Activated naive CD8-positive, alpha-beta T cell (primary cell): Measurements from ENCODE around the gene TRMT11.
"Not testable (repeated sequence)": the region's sequence is repeated elsewhere in the genome, so short reads cannot be mapped to it uniquely, and the experiment has no call there.

Experiments
- H3K27ac Mint-ChIP-seq: one replicate; pipeline ENCODE4 v1.8.0; 2021; ENCODE audit warnings: mixed read lengths
- H3K27me3 Mint-ChIP-seq: one replicate; pipeline ENCODE4 v1.8.0; 2021; ENCODE audit warnings: mixed read lengths
- H3K36me3 Mint-ChIP-seq: one replicate; pipeline ENCODE4 v1.8.0; 2021; ENCODE audit warnings: mixed read lengths
- H3K4me1 Mint-ChIP-seq: one replicate; pipeline ENCODE4 v1.8.0; 2021; ENCODE audit warnings: low read depth, mixed read lengths
- H3K4me3 Mint-ChIP-seq: one replicate; pipeline ENCODE4 v1.8.0; 2021; ENCODE audit warnings: mild to moderate bottlenecking, mixed read lengths
- H3K9me3 Mint-ChIP-seq: one replicate; pipeline ENCODE4 v1.8.0; 2021; ENCODE audit warnings: low read depth, mixed read lengths

TRMT11 gene

GRCh38 chr6:125986301-125987025 is at the start of gene TRMT11:
TSS of gene TRMT11 (plus strand) at chr6:125986540. CDS start at chr6:125986551, 11 bp downstream.
- Mint-ChIP-seq H3K27me3 (no peaks in the 10 kb centered on the region), H3K36me3 (no peaks in the 10 kb centered on the region), H3K4me3 (no peak within 1 kb of the TSS), H3K4me1 (peaks cover 18% of the 10 kb centered on the region), H3K27ac (no peak within 1 kb of the TSS), H3K9me3 (no peaks in the 10 kb centered on the region)

- H3K27me3 Mint-ChIP-seq = peaks cover 12% of the 10 kb centered on the region
- no peak overlapping the region for H3K4me3 Mint-ChIP-seq
- H3K4me1 Mint-ChIP-seq = no peaks in the 10 kb centered on the region
- H3K36me3 Mint-ChIP-seq = peaks cover 2% of the 10 kb centered on the region
- H3K9me3 Mint-ChIP-seq = no peaks in the 10 kb centered on the region
- no peak overlapping the region for H3K27ac Mint-ChIP-seq
These were observed 47.3 kb upstream of the TRMT11 start for GRCh38 chr6:125939026-125939425.

- Mint-ChIP-seq H3K27me3 (peaks cover 12% of the 10 kb centered on the region), H3K27ac (no peak overlapping the region), H3K4me3 (no peak overlapping the region), H3K36me3 (peaks cover 2% of the 10 kb centered on the region), H3K4me1 (no peaks in the 10 kb centered on the region), H3K9me3 (no peaks in the 10 kb centered on the region)
These were observed 46.5 kb upstream of the TRMT11 start for GRCh38 chr6:125939791-125940190.

GRCh38 chr6:125940247-125941041 is 45.9 kb upstream of the TRMT11 start:
- Mint-ChIP-seq H3K27me3 (peaks cover 12% of the 10 kb centered on the region), H3K4me1 (no peaks in the 10 kb centered on the region), H3K9me3 (no peaks in the 10 kb centered on the region), H3K4me3 (no peak overlapping the region), H3K36me3 (peaks cover 1% of the 10 kb centered on the region), H3K27ac (no peak overlapping the region)

GRCh38 chr6:125942672-125943527 is 43.4 kb upstream of the TRMT11 start:
- Mint-ChIP-seq H3K9me3 (no peaks in the 10 kb centered on the region), H3K27me3 (peaks cover 12% of the 10 kb centered on the region), H3K27ac (no peak overlapping the region), H3K36me3 (no peaks in the 10 kb centered on the region), H3K4me1 (no peaks in the 10 kb centered on the region), H3K4me3 (no peak overlapping the region)

- Mint-ChIP-seq H3K4me1 (no peaks in the 10 kb centered on the region), H3K4me3 (no peak overlapping the region), H3K27me3 (peaks cover 13% of the 10 kb centered on the region), H3K9me3 (no peaks in the 10 kb centered on the region), H3K27ac (no peak overlapping the region), H3K36me3 (no peaks in the 10 kb centered on the region)
These were observed 42.6 kb upstream of the TRMT11 start for GRCh38 chr6:125943528-125944433.

- no peaks in the 10 kb centered on the region for H3K4me1 Mint-ChIP-seq
- no peak overlapping the region for H3K4me3 Mint-ChIP-seq
- H3K27me3 Mint-ChIP-seq = peaks cover 10% of the 10 kb centered on the region
- H3K27ac Mint-ChIP-seq = no peak overlapping the region
- no peaks in the 10 kb centered on the region for H3K36me3 Mint-ChIP-seq
- H3K9me3 Mint-ChIP-seq = no peaks in the 10 kb centered on the region
These were observed 41.9 kb upstream of the TRMT11 start for GRCh38 chr6:125944434-125944816.

- Mint-ChIP-seq H3K4me3 (no peak overlapping the region), H3K27me3 (peaks cover 9% of the 10 kb centered on the region), H3K9me3 (no peaks in the 10 kb centered on the region), H3K4me1 (no peaks in the 10 kb centered on the region), H3K27ac (no peak overlapping the region), H3K36me3 (no peaks in the 10 kb centered on the region)
These were observed 41.4 kb upstream of the TRMT11 start for GRCh38 chr6:125944896-125945295.

- Mint-ChIP-seq H3K36me3 (no peaks in the 10 kb centered on the region), H3K27me3 (peaks cover 8% of the 10 kb centered on the region), H3K27ac (no peak overlapping the region), H3K9me3 (no peaks in the 10 kb centered on the region), H3K4me3 (no peak overlapping the region), H3K4me1 (no peaks in the 10 kb centered on the region)
These were observed 40.8 kb upstream of the TRMT11 start for GRCh38 chr6:125945378-125946141.

GRCh38 chr6:125947615-125948014 is 38.7 kb upstream of the TRMT11 start:
- no peaks in the 10 kb centered on the region for H3K36me3 Mint-ChIP-seq
- no peak overlapping the region for H3K27ac Mint-ChIP-seq
- no peaks in the 10 kb centered on the region for H3K4me1 Mint-ChIP-seq
- H3K27me3 Mint-ChIP-seq = peaks cover 9% of the 10 kb centered on the region
- H3K9me3 Mint-ChIP-seq = no peaks in the 10 kb centered on the region
- no peak overlapping the region for H3K4me3 Mint-ChIP-seq

- Mint-ChIP-seq H3K27ac (no peak overlapping the region), H3K27me3 (peaks cover 5% of the 10 kb centered on the region), H3K36me3 (no peaks in the 10 kb centered on the region), H3K9me3 (no peaks in the 10 kb centered on the region), H3K4me3 (no peak overlapping the region), H3K4me1 (no peaks in the 10 kb centered on the region)
These were observed 37.9 kb upstream of the TRMT11 start for GRCh38 chr6:125948455-125948854.

- Mint-ChIP-seq H3K27me3 (peaks cover 5% of the 10 kb centered on the region), H3K27ac (no peak overlapping the region), H3K4me1 (no peaks in the 10 kb centered on the region), H3K9me3 (no peaks in the 10 kb centered on the region), H3K4me3 (no peak overlapping the region), H3K36me3 (no peaks in the 10 kb centered on the region)
These were observed 37.3 kb upstream of the TRMT11 start for GRCh38 chr6:125949069-125949468.

GRCh38 chr6:125950293-125950692 is 36.0 kb upstream of the TRMT11 start:
- Mint-ChIP-seq H3K9me3 (no peaks in the 10 kb centered on the region), H3K36me3 (no peaks in the 10 kb centered on the region), H3K4me1 (peaks cover 1% of the 10 kb centered on the region), H3K27ac (no peak overlapping the region), H3K27me3 (peaks cover 5% of the 10 kb centered on the region), H3K4me3 (no peak overlapping the region)

- H3K27ac Mint-ChIP-seq, H3K27me3 Mint-ChIP-seq, H3K4me1 Mint-ChIP-seq, H3K36me3 Mint-ChIP-seq, H3K9me3 Mint-ChIP-seq, H3K4me3 Mint-ChIP-seq: not testable (repeated sequence)
These were observed 35.6 kb upstream of the TRMT11 start for GRCh38 chr6:125950716-125951115.
